ENCODE results near the gene FCHSD2. TPM values are rescaled to one million over a fixed set of nuclear protein-coding genes. Genes with fewer than 3 reads are reported as not detected.

The FCHSD2 gene
- total RNA-seq, 1 donor from 2014 or later: 19.7 TPM

GRCh38 chr11:72817966-72818365 lies 324.2 kb downstream of the FCHSD2 start:
- Mint-ChIP-seq H3K4me1 (ENCODE audit: low read depth, unreplicated experiment) (peaks cover 3% of the 10 kb centered on the region), H3K27me3 (ENCODE audit: unreplicated experiment) (peaks cover 12% of the 10 kb centered on the region), H3K36me3 (ENCODE audit: unreplicated experiment) (no peaks in the 10 kb centered on the region), H3K4me3 (ENCODE audit: unreplicated experiment) (peak overlapping the region; percentile 20), H3K27ac (ENCODE audit: unreplicated experiment) (no peak overlapping the region), H3K9me3 (ENCODE audit: unreplicated experiment) (peaks cover 8% of the 10 kb centered on the region)
- no peak for TF ChIP-seq CTCF (IDR thresholded peaks at IDR 0.05; ENCODE audit: partially characterized antibody, unreplicated experiment)
- no peak for DNase-seq

GRCh38 chr11:72816404-72816990 lies 325.6 kb downstream of the FCHSD2 start:
- no peak for TF ChIP-seq CTCF (IDR thresholded peaks at IDR 0.05; ENCODE audit: partially characterized antibody, unreplicated experiment)
- Mint-ChIP-seq H3K9me3 (ENCODE audit: unreplicated experiment) (peaks cover 8% of the 10 kb centered on the region), H3K4me3 (ENCODE audit: unreplicated experiment) (no peak overlapping the region), H3K4me1 (ENCODE audit: low read depth, unreplicated experiment) (peaks cover 3% of the 10 kb centered on the region), H3K27me3 (ENCODE audit: unreplicated experiment) (peaks cover 16% of the 10 kb centered on the region), H3K36me3 (ENCODE audit: unreplicated experiment) (no peaks in the 10 kb centered on the region), H3K27ac (ENCODE audit: unreplicated experiment) (no peak overlapping the region)
- DNase-seq: no peak

GRCh38 chr11:72815110-72815618 lies 327.0 kb downstream of the FCHSD2 start:
- Mint-ChIP-seq H3K4me3 (ENCODE audit: unreplicated experiment) (peak overlapping the region; percentile 94), H3K36me3 (ENCODE audit: unreplicated experiment) (no peaks in the 10 kb centered on the region), H3K27me3 (ENCODE audit: unreplicated experiment) (peaks cover 16% of the 10 kb centered on the region), H3K27ac (ENCODE audit: unreplicated experiment) (no peak overlapping the region), H3K4me1 (ENCODE audit: low read depth, unreplicated experiment) (no peaks in the 10 kb centered on the region), H3K9me3 (ENCODE audit: unreplicated experiment) (peaks cover 3% of the 10 kb centered on the region)
- TF ChIP-seq CTCF (IDR thresholded peaks at IDR 0.05; ENCODE audit: partially characterized antibody, unreplicated experiment): no peak
- no peak for DNase-seq

- DNase-seq: peak; percentile 88
- H3K27me3 Mint-ChIP-seq (ENCODE audit: unreplicated experiment): peaks cover 16% of the 10 kb centered on the region
- TF ChIP-seq CTCF (IDR thresholded peaks at IDR 0.05; ENCODE audit: partially characterized antibody, unreplicated experiment): no peak
- peaks cover 2% of the 10 kb centered on the region for H3K9me3 Mint-ChIP-seq (ENCODE audit: unreplicated experiment)
- H3K27ac Mint-ChIP-seq (ENCODE audit: unreplicated experiment): peak within 1 kb of the TSS; percentile 28
- H3K36me3 Mint-ChIP-seq (ENCODE audit: unreplicated experiment): no peaks in the 10 kb centered on the region
- H3K4me1 Mint-ChIP-seq (ENCODE audit: low read depth, unreplicated experiment): no peaks in the 10 kb centered on the region
- H3K4me3 Mint-ChIP-seq (ENCODE audit: unreplicated experiment): peak within 1 kb of the TSS; percentile 94
These were observed 327.6 kb downstream of the FCHSD2 start, which contains the start of gene ATG16L2 for GRCh38 chr11:72814286-72815109. TSS of gene ATG16L2 (plus strand) at chr11:72814411. CDS start at chr11:72814446, 35 bp downstream.
